ENCODE measurements around the gene CAPN3.

DNA sequence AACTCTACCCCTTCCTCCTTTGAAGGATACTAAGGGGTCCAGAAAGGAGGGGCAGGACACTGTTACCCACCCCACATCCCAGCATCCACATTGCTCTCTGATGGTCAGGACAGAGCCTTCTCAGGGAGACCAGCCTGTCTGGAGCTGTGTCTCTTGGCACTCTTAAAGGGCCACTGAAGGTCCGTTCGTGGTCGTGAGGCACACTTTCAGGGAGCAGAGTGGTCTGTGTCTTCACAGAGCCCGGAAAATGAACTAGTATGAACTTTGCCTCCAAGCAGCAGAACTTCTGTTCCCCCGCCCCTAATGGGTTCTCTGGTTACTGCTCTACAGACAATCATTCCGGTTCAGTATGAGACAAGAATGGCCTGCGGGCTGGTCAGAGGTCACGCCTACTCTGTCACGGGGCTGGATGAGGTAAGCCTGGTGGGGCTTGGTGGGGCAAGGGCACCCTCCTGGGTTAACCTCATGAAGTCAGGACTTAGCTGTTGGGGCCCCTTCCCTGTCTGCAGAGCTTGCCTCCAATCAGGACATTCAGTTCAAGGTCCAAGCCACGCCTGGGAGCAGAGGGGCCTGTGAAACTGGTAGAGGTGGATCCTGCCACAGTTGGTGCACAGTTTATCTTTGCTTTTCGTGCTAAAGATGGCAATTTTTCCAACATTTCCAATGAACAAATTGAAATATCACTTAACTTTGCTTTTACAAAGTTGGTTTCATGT is 33.2 kb downstream of the CAPN3 start:
- no peak for TF ChIP-seq EZH2 (IDR thresholded peaks at IDR 0.05; ENCODE audit: insufficient read depth, poor library complexity, severe bottlenecking)
- no peak for TF ChIP-seq EZH2phosphoT487 (IDR thresholded peaks at IDR 0.05; ENCODE audit: insufficient read depth, low read depth)

Measured in GM23248 (cell line).